A673 (cell line): Measurements from ENCODE around the gene MROH8. TPM values are rescaled to one million over a fixed set of nuclear protein-coding genes. Genes with fewer than 3 reads are reported as not detected.

Source experiments
- BruUV-seq: library from RNA; stranded (reverse); fragments of 400-500 nt; replicated peaks from 2 replicates; lab custom pipeline; 2021; lab: Mats Ljungman, UMichigan
- CTCF ChIA-PET: fragments of 300-600 bp; sonication (Branson Sonifier 250); formaldehyde crosslinking; loops from one replicate; lab custom pipeline; 2022; ENCODE audit warnings: antibody characterized with exemption; lab: Charles Lee
- POLR2A ChIA-PET: fragments of 300-600 bp; sonication (Branson Sonifier 250); formaldehyde crosslinking; loops from one replicate; lab custom pipeline; 2022; ENCODE audit warnings: antibody characterized with exemption; ENCODE audit not compliant: low non-redundant PET; lab: Charles Lee
- DNase-seq: peaks from one replicate; pipeline ENCODE4 v3.0.0-alpha.2; 2015; ENCODE audit warnings: low spot score
- H3K27ac ChIP-seq: fragments of 200-600 bp; sonication (generic); 2 replicates; pipeline ENCODE4 v1.5.1; 2016; ENCODE audit warnings: mixed run types, low read depth, mild to moderate bottlenecking, mixed read lengths, antibody characterized with exemption, low read length; ENCODE audit not compliant: poor library complexity, severe bottlenecking
- H3K27me3 ChIP-seq: fragments of 200-600 bp; sonication (generic); replicated peaks from 2 replicates; pipeline ENCODE4 v1.6.1; 2017; ENCODE audit warnings: mixed run types, low read depth, mild to moderate bottlenecking, mixed read lengths, antibody characterized with exemption, low read length; ENCODE audit not compliant: insufficient read depth, poor library complexity
- H3K36me3 ChIP-seq: fragments of 200-600 bp; sonication (generic); 2 replicates; pipeline ENCODE4 v1.6.1; 2016; ENCODE audit warnings: mixed run types, mild to moderate bottlenecking, mixed read lengths, antibody characterized with exemption, low read length; ENCODE audit not compliant: insufficient read depth, poor library complexity, severe bottlenecking
- H3K4me1 ChIP-seq: fragments of 200-600 bp; sonication (generic); 2 replicates; pipeline ENCODE4 v1.6.1; 2017; ENCODE audit warnings: mixed run types, mild to moderate bottlenecking, mixed read lengths, antibody characterized with exemption, low read length; ENCODE audit not compliant: insufficient read depth, poor library complexity, severe bottlenecking
- H3K4me3 ChIP-seq: fragments of 200-600 bp; sonication (generic); 2 replicates; pipeline ENCODE4 v1.5.1; 2016; ENCODE audit warnings: low read depth, mixed run types, mild to moderate bottlenecking, mixed read lengths, low read length; ENCODE audit not compliant: poor library complexity, severe bottlenecking
- H3K9me3 ChIP-seq: fragments of 200-600 bp; sonication (generic); 2 replicates; pipeline ENCODE4 v1.6.1; 2016; ENCODE audit warnings: mixed run types, low read depth, mild to moderate bottlenecking, mixed read lengths, antibody characterized with exemption, low read length; ENCODE audit not compliant: poor library complexity, severe bottlenecking
- EZH2 ChIP-seq: fragments of 200-600 bp; sonication (generic); IDR thresholded peaks from 2 replicates; pipeline ENCODE4 v1.6.1; 2017; ENCODE audit warnings: borderline replicate concordance, low read depth, mild to moderate bottlenecking, mixed read lengths, antibody characterized with exemption, low read length; ENCODE audit not compliant: poor library complexity, severe bottlenecking
- intact Hi-C: fragments of 100-400 bp; cut with micrococcal nuclease; formaldehyde crosslinking; loops from one replicate; pipeline ENCODE4 v1.10.0; 2022; ENCODE audit not compliant: unreplicated experiment
- total RNA-seq: library from RNA; stranded (reverse); gene quantifications from 2 replicates; pipeline ENCODE4 v1.2.3, GENCODE V29; 2021
- TF ChIP-seq, protein P1 (sequence below): fragments of 300-800, 200-600 bp; sonication (generic); conservative IDR thresholded peaks from 2 replicates; pipeline ENCODE4 v1.5.1; 2017; ENCODE audit warnings: low read depth, mild to moderate bottlenecking, antibody characterized with exemption, low read length, moderate library complexity, mixed read lengths

Gene MROH8
- total RNA-seq, 1 experiment from 2014 or later = 1.6 TPM

DNA sequence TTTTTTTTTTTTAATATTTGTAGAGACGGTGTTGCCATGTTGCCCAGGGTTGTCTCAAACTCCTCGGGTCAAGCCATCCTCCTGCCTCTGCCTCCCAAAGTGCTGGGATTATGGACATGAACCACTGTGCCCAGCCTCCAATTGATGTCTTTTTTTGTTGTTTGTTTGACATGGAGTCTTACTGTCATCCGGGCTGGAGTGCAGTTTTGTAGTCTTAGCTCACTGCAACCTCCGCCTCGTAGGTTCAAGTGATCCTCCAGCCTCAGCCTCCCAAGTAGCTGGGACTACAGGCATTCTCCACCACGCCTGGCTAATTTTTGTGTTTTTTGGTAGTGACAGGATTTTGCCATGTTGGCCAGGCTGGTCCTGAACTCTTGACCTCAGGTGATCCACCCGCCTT lies 9.4 kb upstream of the MROH8 start:
- no peak overlapping the region for H3K4me3 ChIP-seq
- no TSS peak for BruUV-seq
- intact Hi-C loops = no loop called here
- no peaks in the 10 kb centered on the region for H3K9me3 ChIP-seq
- TF ChIP-seq, protein P1, sequence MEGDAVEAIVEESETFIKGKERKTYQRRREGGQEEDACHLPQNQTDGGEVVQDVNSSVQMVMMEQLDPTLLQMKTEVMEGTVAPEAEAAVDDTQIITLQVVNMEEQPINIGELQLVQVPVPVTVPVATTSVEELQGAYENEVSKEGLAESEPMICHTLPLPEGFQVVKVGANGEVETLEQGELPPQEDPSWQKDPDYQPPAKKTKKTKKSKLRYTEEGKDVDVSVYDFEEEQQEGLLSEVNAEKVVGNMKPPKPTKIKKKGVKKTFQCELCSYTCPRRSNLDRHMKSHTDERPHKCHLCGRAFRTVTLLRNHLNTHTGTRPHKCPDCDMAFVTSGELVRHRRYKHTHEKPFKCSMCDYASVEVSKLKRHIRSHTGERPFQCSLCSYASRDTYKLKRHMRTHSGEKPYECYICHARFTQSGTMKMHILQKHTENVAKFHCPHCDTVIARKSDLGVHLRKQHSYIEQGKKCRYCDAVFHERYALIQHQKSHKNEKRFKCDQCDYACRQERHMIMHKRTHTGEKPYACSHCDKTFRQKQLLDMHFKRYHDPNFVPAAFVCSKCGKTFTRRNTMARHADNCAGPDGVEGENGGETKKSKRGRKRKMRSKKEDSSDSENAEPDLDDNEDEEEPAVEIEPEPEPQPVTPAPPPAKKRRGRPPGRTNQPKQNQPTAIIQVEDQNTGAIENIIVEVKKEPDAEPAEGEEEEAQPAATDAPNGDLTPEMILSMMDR = no peak
- no peak for TF ChIP-seq EZH2
- H3K27ac ChIP-seq = no peak overlapping the region
- ChIA-PET POLR2A (no interaction called here), CTCF (interaction anchor here (0.6 kb wide), 2 partner anchors 51 to 804 kb away, joined by 3 read pairs; no protein-coding TSS in a partner anchor)
- no peaks in the 10 kb centered on the region for H3K27me3 ChIP-seq
- peaks cover 13% of the 10 kb centered on the region for H3K4me1 ChIP-seq
- peaks cover 56% of the 10 kb centered on the region for H3K36me3 ChIP-seq
- no peak for DNase-seq

DNA sequence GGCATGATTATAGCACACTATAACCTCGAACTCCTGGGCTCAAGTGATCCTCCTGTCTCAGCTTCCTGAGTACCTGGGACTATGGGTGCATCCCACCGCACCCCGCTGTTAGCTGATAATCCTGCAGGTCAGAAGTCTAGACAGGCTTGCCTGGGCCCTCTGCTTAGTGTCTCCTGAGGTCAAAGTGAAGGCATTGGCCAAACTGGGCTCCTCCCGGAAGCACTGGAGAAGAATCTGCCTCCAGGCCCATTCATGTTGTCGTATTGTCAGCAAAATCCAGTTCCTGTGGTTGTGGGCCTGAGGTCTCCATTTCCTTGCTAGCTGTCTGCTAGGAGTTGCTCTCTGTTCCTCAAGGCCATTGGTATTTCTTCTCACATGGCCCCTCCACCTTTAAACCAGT lies 6.3 kb upstream of the MROH8 start:
- Histone ChIP-seq H3K27ac (no peak overlapping the region), H3K27me3 (no peaks in the 10 kb centered on the region), H3K4me3 (no peak overlapping the region), H3K9me3 (no peaks in the 10 kb centered on the region), H3K36me3 (peaks cover 69% of the 10 kb centered on the region), H3K4me1 (no peaks in the 10 kb centered on the region)
- TF ChIP-seq, protein P1 = no peak
- TF ChIP-seq EZH2 = no peak
- intact Hi-C loops = no loop called here
- DNase-seq = no peak
- POLR2A ChIA-PET = interaction anchor here (0.5 kb wide), 1 partner anchor 714 kb away, joined by 3 read pairs; no protein-coding TSS in a partner anchor
- BruUV-seq = no TSS peak
- CTCF ChIA-PET = interaction anchor here (0.6 kb wide), 1 partner anchor 16 kb away, joined by 3 read pairs; no protein-coding TSS in a partner anchor

DNA sequence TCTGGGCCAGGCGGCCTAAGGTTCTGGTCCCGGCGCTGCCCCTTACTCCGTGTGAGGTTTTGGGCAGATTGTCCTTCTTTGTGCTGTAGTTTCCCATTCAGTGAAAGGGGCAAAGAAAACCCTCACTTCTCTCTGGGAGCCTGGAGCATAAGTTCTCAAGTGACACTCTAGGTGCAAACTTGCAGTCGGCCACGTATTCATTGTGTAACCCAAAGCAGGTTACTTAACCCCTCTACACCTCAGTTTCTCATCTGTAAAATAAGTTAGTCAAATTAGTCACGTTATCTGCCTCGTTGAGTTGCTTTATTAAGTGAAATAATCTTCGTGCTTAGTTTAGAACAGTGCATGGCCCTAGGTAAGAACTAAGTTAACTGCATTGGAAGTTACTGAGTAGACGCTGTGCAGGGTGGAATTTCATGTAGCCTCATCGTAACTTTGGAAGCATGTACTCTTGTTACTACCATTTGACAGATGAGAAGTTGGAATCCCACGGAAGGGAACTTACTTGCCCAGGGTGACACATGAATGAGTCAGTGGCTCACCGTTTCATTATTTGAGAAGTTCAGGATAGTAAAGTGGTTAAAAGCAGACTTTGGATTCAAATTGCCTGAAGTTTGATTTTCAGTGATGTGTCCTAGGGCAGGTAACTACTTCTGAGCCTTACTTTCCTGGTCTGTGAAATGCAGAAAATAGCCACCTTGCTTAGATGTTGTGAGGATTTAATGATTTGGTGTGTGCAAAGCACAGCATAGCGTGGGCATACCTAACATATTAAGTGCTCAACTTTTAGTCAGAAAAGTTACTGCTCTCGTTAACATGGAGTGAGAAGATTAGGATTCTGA lies 556 bp upstream of the MROH8 start:
- TSS peak; percentile 56 for BruUV-seq
- H3K4me1 ChIP-seq = no peaks in the 10 kb centered on the region
- ChIA-PET POLR2A (no interaction called here), CTCF (no interaction called here)
- no peak for DNase-seq
- H3K36me3 ChIP-seq = peaks cover 24% of the 10 kb centered on the region
- no peaks in the 10 kb centered on the region for H3K9me3 ChIP-seq
- H3K27ac ChIP-seq = peak overlapping the region; percentile 99
- no peaks in the 10 kb centered on the region for H3K27me3 ChIP-seq
- TF ChIP-seq, protein P1 = no peak
- no peak for TF ChIP-seq EZH2
- H3K4me3 ChIP-seq = peak overlapping the region; percentile 80
- intact Hi-C loops = no loop called here
